CD1c-positive myeloid dendritic cell (primary cell): ENCODE results near the gene STPG4.
"Not testable (repeated sequence)": the region's sequence is repeated elsewhere in the genome, so short reads cannot be mapped to it uniquely, and the experiment has no call there.

Experiments
- DNase-seq: peaks from one replicate; pipeline ENCODE4 v3.0.0-alpha.2; 2016; ENCODE audit errors: extremely low spot score

STPG4 gene

GRCh38 chr2:47155091-47155876, at the start of gene STPG4:
TSS of gene STPG4 (minus strand) at chr2:47155308. CDS start at chr2:47155251, 57 bp downstream.
- DNase-seq = no peak

- DNase-seq = no peak
These were observed 49.6 kb upstream of the STPG4 start for GRCh38 chr2:47204691-47205090.

- no peak for DNase-seq
These were observed 48.9 kb upstream of the STPG4 start for GRCh38 chr2:47203995-47204394.

GRCh38 chr2:47201224-47201623, 46.1 kb upstream of the STPG4 start:
- no peak for DNase-seq

GRCh38 chr2:47198985-47199451, 43.9 kb upstream of the STPG4 start:
- DNase-seq = no peak

GRCh38 chr2:47196499-47196898, 41.4 kb upstream of the STPG4 start:
- DNase-seq = no peak

GRCh38 chr2:47196046-47196445, 40.9 kb upstream of the STPG4 start:
- no peak for DNase-seq

- no peak for DNase-seq
These were observed 40.0 kb upstream of the STPG4 start for GRCh38 chr2:47195148-47195547.

- DNase-seq = no peak
These were observed 39.3 kb upstream of the STPG4 start for GRCh38 chr2:47194410-47194809.

GRCh38 chr2:47193607-47194006, 38.5 kb upstream of the STPG4 start:
- DNase-seq = no peak

- no peak for DNase-seq
These were observed 35.2 kb upstream of the STPG4 start for GRCh38 chr2:47190188-47190881.

- DNase-seq = no peak
These were observed 34.5 kb upstream of the STPG4 start for GRCh38 chr2:47189635-47190034.

- DNase-seq = no peak
These were observed 32.0 kb upstream of the STPG4 start for GRCh38 chr2:47187069-47187468.

GRCh38 chr2:47186351-47186750, 31.2 kb upstream of the STPG4 start:
- DNase-seq = no peak

GRCh38 chr2:47185098-47185497, 30.0 kb upstream of the STPG4 start:
- not testable (repeated sequence) for DNase-seq

- DNase-seq = no peak
These were observed 26.1 kb upstream of the STPG4 start for GRCh38 chr2:47181176-47181575.

- no peak for DNase-seq
These were observed 25.4 kb upstream of the STPG4 start for GRCh38 chr2:47180531-47180930.

- peak; percentile 61 for DNase-seq
These were observed 24.3 kb upstream of the STPG4 start for GRCh38 chr2:47179388-47179787.

- DNase-seq = no peak
These were observed 23.2 kb upstream of the STPG4 start for GRCh38 chr2:47178341-47178740.

GRCh38 chr2:47177043-47177565, 22.0 kb upstream of the STPG4 start:
- DNase-seq = no peak

GRCh38 chr2:47174733-47175361, 19.7 kb upstream of the STPG4 start:
- DNase-seq = peak; percentile 51

GRCh38 chr2:47173986-47174732, 19.1 kb upstream of the STPG4 start:
- no peak for DNase-seq
